Cardiac fibroblast (primary cell): Measurements from ENCODE around the gene THAP5.

Experiments
- DNase-seq, 2 donors: peaks; one replicate each; pipeline versions ENCODE4 v3.0.0 to v3.0.0-alpha.2; 2010; ENCODE audit warnings: low read depth in 2 of 2
- H3K4me3 ChIP-seq, 2 donors: replicated peaks in 1 of 2; 1 replicate in 1 of 2; 2 replicates in 1 of 2; pipeline ENCODE4 v1.5.1; 2011; ENCODE audit warnings: low read depth in 2 of 2, low read length in 2 of 2, mild to moderate bottlenecking in 2 of 2, moderate library complexity in 1 of 2
- TF ChIP-seq, protein P1 (sequence below): IDR thresholded peaks from one replicate; pipeline ENCODE4 v1.5.1; 2011; ENCODE audit warnings: low read depth, mild to moderate bottlenecking, low read length, inconsistent platforms

THAP5 gene

DNA sequence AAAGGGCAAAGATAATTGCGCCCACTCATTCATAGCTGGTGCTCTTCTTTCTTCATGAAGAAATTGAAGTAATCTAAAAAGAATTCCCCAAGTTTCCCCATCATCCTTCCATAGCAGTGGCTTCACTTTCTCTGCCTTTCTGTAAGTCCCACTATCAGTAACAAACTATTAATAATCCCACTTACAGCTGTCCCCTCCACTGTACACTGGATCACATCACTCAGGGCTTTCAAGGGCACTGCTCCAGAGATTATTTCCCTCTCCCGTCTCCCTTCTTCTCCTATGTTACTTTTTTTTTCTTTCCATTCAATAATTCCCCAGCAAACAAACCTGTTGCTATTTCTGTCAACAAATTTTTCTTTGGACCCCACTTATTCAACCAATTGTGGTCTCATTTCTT lies 16.3 kb upstream of the THAP5 start:
- no peak for DNase-seq
- H3K4me3 ChIP-seq: no peak overlapping the region
- TF ChIP-seq, protein P1, sequence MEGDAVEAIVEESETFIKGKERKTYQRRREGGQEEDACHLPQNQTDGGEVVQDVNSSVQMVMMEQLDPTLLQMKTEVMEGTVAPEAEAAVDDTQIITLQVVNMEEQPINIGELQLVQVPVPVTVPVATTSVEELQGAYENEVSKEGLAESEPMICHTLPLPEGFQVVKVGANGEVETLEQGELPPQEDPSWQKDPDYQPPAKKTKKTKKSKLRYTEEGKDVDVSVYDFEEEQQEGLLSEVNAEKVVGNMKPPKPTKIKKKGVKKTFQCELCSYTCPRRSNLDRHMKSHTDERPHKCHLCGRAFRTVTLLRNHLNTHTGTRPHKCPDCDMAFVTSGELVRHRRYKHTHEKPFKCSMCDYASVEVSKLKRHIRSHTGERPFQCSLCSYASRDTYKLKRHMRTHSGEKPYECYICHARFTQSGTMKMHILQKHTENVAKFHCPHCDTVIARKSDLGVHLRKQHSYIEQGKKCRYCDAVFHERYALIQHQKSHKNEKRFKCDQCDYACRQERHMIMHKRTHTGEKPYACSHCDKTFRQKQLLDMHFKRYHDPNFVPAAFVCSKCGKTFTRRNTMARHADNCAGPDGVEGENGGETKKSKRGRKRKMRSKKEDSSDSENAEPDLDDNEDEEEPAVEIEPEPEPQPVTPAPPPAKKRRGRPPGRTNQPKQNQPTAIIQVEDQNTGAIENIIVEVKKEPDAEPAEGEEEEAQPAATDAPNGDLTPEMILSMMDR: no peak

DNA sequence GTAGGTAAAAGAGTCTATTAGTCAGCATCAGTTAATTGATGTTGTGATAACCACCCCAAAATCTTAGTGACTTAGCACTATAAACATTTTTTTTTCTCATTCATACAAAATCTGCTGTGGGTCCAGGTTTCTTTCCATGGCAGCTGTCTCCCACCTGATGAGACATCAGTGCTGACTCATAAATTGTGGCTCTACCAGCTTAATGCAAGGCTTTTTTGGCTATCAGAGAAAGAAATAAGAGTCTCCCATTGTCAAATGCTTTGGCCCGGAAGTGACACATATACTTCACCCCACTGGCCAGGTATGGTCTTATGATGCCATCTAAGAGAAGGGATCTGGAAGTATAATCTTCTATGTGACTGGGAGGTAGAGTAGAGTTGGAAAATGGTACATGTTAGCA lies 14.7 kb upstream of the THAP5 start:
- TF ChIP-seq, protein P1: no peak
- DNase-seq: peak in 1 of 2 donors; percentile 10
- no peak overlapping the region for H3K4me3 ChIP-seq

DNA sequence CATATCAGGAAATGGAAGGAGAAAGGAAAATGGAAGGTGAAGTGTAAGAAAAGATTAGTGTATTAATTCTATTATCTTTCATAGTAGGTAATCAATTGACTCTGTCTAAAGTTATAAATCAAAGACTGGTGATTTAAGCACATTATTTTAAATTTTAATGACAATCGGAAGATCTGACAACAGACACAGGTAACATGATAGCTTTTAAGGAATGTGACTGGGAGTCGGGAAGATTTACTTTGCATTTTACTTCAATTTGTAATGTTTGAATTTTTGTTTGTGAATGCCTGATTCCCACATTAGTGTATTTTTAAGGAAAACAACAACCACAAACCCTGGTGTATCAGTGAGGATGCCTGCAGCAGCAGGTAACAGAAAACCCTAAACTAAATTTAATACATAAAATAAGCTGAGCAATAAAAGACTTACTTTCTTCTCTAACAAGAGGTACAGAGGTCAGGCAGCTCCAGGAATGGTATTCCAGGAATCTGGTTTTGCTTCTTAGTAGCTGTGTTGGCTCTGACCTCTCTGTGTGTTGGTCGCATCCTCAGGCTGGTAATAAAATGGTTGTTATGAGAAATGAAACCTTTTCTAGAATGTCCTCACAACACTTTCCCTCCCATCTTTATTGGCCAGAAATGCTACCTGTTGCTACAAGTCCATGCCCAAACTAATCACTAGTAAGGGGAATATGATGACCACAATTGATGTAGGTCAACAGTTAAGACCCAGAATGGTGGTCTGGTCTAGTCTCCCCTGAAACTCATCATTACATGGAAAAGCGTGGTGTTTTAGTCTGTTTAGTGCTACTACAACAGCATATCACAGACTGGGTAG lies 12.4 kb upstream of the THAP5 start:
- peak in 1 of 2 donors; percentile 47 for DNase-seq
- no peak overlapping the region for H3K4me3 ChIP-seq
- TF ChIP-seq, protein P1: no peak

DNA sequence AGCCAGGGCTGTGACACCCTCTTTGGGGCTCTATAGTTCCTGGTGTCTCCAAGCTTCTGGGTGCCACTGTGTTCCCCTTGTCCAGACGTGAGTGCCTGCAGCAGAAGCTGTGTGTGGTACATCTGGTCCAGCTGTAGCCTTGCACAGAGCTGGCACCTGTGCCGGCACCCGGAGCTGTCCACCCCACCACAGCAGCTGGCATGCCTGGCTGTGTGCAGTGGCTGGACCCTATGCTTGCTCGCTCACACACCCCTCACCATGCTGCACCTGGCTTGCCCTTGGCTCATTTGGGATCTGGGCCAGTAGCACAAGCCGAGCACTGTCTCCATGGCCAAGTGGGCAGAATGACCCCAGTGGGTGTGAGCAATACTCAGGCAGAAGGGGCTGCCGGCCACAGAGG lies 10.8 kb upstream of the THAP5 start:
- no peak overlapping the region for H3K4me3 ChIP-seq
- TF ChIP-seq, protein P1: no peak
- no peak for DNase-seq

DNA sequence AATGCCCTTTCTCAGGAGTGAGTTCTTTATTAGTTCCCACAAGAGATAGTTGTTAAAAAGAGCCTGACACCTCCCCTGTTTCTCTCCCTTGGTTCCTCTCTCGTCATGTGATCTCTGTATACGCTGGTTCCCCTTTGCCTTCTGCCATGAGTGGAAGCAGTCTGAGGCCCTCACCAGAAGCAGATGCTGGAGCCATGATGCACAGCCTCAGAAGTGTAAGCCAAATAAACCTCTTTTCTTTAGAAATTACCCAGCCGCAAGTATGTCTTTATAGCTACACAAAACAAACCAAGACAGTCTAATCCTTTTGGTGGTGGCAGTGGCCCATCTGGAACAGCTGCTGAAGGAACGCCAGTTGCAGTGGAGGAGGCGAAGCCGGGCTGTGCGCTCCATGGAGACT lies 9.4 kb upstream of the THAP5 start:
- TF ChIP-seq, protein P1: no peak
- DNase-seq: no peak
- no peak overlapping the region for H3K4me3 ChIP-seq

DNA sequence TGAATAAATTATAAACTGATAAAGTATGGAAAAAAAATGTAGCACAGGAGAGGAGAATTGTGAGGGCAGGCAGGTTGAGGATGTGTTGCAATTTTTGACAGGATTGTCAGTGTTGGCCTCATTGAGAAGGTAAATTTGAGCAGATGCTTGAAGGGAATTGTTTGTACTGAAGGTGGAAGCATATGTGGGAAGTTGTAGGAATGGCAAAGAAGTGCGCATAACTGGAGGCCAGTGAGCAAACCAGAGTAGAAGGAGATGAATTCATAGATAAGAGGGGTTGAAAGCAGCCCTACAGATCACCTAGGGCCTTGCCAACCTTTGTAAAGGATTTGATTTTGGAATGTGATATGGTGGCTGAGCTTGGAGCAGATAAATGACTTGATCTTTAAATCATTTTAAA lies 6.6 kb upstream of the THAP5 start:
- TF ChIP-seq, protein P1: no peak
- DNase-seq: no peak
- H3K4me3 ChIP-seq: no peak overlapping the region
